ENCODE results near the gene CIRBP. TPM values are rescaled to one million over a fixed set of nuclear protein-coding genes. Genes with fewer than 3 reads are reported as not detected.

Gene CIRBP
- total RNA-seq, 1 donor from 2014 or later, result 403 TPM

- no peak for TF ChIP-seq CTCF (IDR thresholded peaks at IDR 0.05; ENCODE audit: insufficient read depth, low read length, poor library complexity, severe bottlenecking)
- Histone ChIP-seq H3K36me3 (ENCODE audit: control insufficient read depth, insufficient read depth, low read length) (peaks cover 10% of the 10 kb centered on the region), H3K4me3 (ENCODE audit: low read depth, low read length) (no peak overlapping the region), H3K27me3 (ENCODE audit: control insufficient read depth, insufficient read depth, low read length) (no peaks in the 10 kb centered on the region)
- DNase-seq (ENCODE audit: low read depth), result no peak
Measured at GRCh38 chr19:1254081-1254527, 15.0 kb upstream of the CIRBP start.

GRCh38 chr19:1254530-1255185, 14.5 kb upstream of the CIRBP start:
- H3K4me3 ChIP-seq (ENCODE audit: low read depth, low read length), result no peak overlapping the region
- no peak for DNase-seq (ENCODE audit: low read depth)
- peaks cover 10% of the 10 kb centered on the region for H3K36me3 ChIP-seq (ENCODE audit: control insufficient read depth, insufficient read depth, low read length)
- TF ChIP-seq CTCF (IDR thresholded peaks at IDR 0.05; ENCODE audit: insufficient read depth, low read length, poor library complexity, severe bottlenecking), result no peak
- H3K27me3 ChIP-seq (ENCODE audit: control insufficient read depth, insufficient read depth, low read length), result no peaks in the 10 kb centered on the region

GRCh38 chr19:1255186-1256161, 13.7 kb upstream of the CIRBP start:
- Histone ChIP-seq H3K27me3 (ENCODE audit: control insufficient read depth, insufficient read depth, low read length) (no peaks in the 10 kb centered on the region), H3K36me3 (ENCODE audit: control insufficient read depth, insufficient read depth, low read length) (peaks cover 10% of the 10 kb centered on the region), H3K4me3 (ENCODE audit: low read depth, low read length) (no peak overlapping the region)
- no peak for DNase-seq (ENCODE audit: low read depth)
- TF ChIP-seq CTCF (IDR thresholded peaks at IDR 0.05; ENCODE audit: insufficient read depth, low read length, poor library complexity, severe bottlenecking), result no peak

- peaks cover 7% of the 10 kb centered on the region for H3K36me3 ChIP-seq (ENCODE audit: control insufficient read depth, insufficient read depth, low read length)
- DNase-seq (ENCODE audit: low read depth), result no peak
- H3K27me3 ChIP-seq (ENCODE audit: control insufficient read depth, insufficient read depth, low read length), result no peaks in the 10 kb centered on the region
- no peak overlapping the region for H3K4me3 ChIP-seq (ENCODE audit: low read depth, low read length)
- no peak for TF ChIP-seq CTCF (IDR thresholded peaks at IDR 0.05; ENCODE audit: insufficient read depth, low read length, poor library complexity, severe bottlenecking)
Measured at GRCh38 chr19:1256646-1257474, 12.3 kb upstream of the CIRBP start.

GRCh38 chr19:1257475-1258162, 11.5 kb upstream of the CIRBP start:
- Histone ChIP-seq H3K27me3 (ENCODE audit: control insufficient read depth, insufficient read depth, low read length) (no peaks in the 10 kb centered on the region), H3K4me3 (ENCODE audit: low read depth, low read length) (no peak overlapping the region), H3K36me3 (ENCODE audit: control insufficient read depth, insufficient read depth, low read length) (peaks cover 7% of the 10 kb centered on the region)
- TF ChIP-seq CTCF (IDR thresholded peaks at IDR 0.05; ENCODE audit: insufficient read depth, low read length, poor library complexity, severe bottlenecking), result no peak
- no peak for DNase-seq (ENCODE audit: low read depth)
